Right lobe of liver (tissue), 4 donors: Measurements from ENCODE around the gene SCG2.

Experiments used
- CTCF ChIP-seq, 4 donors: fragments of 200-600 bp in 3 of 4; fragments of 450-650 bp in 1 of 4; IDR thresholded peaks; one replicate each; pipeline versions ENCODE4 v1.5.1 to v1.8.0; 2016 to 2022; ENCODE audit warnings: antibody characterized with exemption in 4 of 4, mild to moderate bottlenecking in 2 of 4
- POLR2A ChIP-seq: fragments of 450-650 bp; IDR thresholded peaks from one replicate; pipeline ENCODE4 v1.6.1; 2017; ENCODE audit warnings: antibody characterized with exemption, mild to moderate bottlenecking
- donor health status: DM: no; HTN: no; CAD: no.
- donor health status: DM: no; HTN: no; CAD: no.
- donor health status: DM: no; HTN: yes; CAD: no.

DNA sequence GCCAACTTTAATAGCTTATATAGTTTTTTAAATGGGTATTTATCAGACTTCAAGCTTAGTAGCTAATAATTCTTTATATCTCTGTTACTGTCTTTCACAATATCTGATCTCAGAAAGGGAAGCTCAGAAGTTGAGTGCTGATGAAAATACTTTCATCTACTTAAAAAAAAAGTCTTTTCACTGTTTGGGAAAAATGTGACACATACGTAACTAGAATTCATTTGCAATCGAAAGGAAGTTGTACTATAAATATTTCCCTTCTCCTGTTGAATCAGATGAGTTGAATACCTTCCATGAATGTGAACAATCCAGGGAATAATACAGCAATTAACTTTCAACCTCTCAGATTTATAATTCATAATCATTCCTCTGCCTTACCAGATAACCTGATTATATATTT, 811 bp upstream of the SCG2 start:
- TF ChIP-seq CTCF (IDR thresholded peaks at IDR 0.05), result no peak
- no peak for TF ChIP-seq POLR2A
